H1 (cell line): ENCODE data around the gene HK2. TPM values are rescaled to one million over a fixed set of nuclear protein-coding genes. Genes with fewer than 3 reads are reported as not detected.

Experiments used
- CTCF ChIA-PET: fragments of 300-600 bp; sonication (Branson Sonifier 250); formaldehyde crosslinking; loops from one replicate; lab custom pipeline; 2021; ENCODE audit not compliant: partially characterized antibody; lab: Charles Lee
- POLR2A ChIA-PET: fragments of 300-600 bp; sonication (Branson Sonifier 250); formaldehyde crosslinking; loops from one replicate; lab custom pipeline; 2021; ENCODE audit warnings: inconsistent platforms; ENCODE audit not compliant: partially characterized antibody; lab: Charles Lee
- DNase-seq, 2 experiments: peaks; one replicate each; pipeline versions ENCODE4 v3.0.0 to v3.0.0-alpha.2; 2010 to 2022; ENCODE audit warnings: low spot score in 2 of 2, low read depth in 1 of 2, mixed read lengths in 1 of 2
- FAIRE-seq: peaks from 2 replicates; lab custom pipeline; 2011; peaks lifted over from hg19 to GRCh38; lab: Jason Lieb, UNC
- H2AFZ ChIP-seq: 2 replicates; pipeline ENCODE4 v1.8.1; 2012; ENCODE audit warnings: low read length, inconsistent platforms
- H2AK5ac ChIP-seq: 2 replicates; pipeline ENCODE4 v1.6.1; 2013; ENCODE audit warnings: low read depth, low read length
- H2BK120ac ChIP-seq: replicated peaks from 2 replicates; pipeline ENCODE3; 2013; ENCODE audit warnings: low read depth, low read length, inconsistent platforms
- H2BK12ac ChIP-seq: 2 replicates; pipeline ENCODE4 v1.6.1; 2013; ENCODE audit warnings: low read depth, low read length
- H2BK15ac ChIP-seq: 2 replicates; pipeline ENCODE4 v1.6.1; 2013; ENCODE audit warnings: low read length
- H2BK20ac ChIP-seq: 2 replicates; pipeline ENCODE4 v1.6.1; 2013; ENCODE audit warnings: low read length
- H2BK5ac ChIP-seq: 2 replicates; pipeline ENCODE4 v1.6.1; 2013; ENCODE audit warnings: low read depth, low read length
- H3K14ac ChIP-seq: 2 replicates; pipeline ENCODE4 v1.6.1; 2013; ENCODE audit warnings: inconsistent platforms; ENCODE audit not compliant: insufficient read length
- H3K18ac ChIP-seq: 2 replicates; pipeline ENCODE4 v1.6.1; 2013; ENCODE audit warnings: low read length; ENCODE audit errors: extremely low read depth
- H3K23ac ChIP-seq: 2 replicates; pipeline ENCODE4 v1.6.1; 2013; ENCODE audit warnings: inconsistent platforms; ENCODE audit not compliant: insufficient read length
- H3K23me2 ChIP-seq: 2 replicates; pipeline ENCODE4 v1.6.1; 2013; ENCODE audit warnings: low read depth, low read length
- H3K27ac ChIP-seq: 2 replicates; pipeline ENCODE4 v1.6.1; 2011; ENCODE audit warnings: low read depth, low read length, inconsistent platforms
- H3K27me3 ChIP-seq, 4 experiments: replicated peaks in 1 of 4; 1 replicate in 1 of 4; 2 replicates in 3 of 4; pipeline versions ENCODE4 v1.6.1 to v1.8.1; 2011 to 2013; ENCODE audit warnings: low read length in 3 of 4, mild to moderate bottlenecking in 3 of 4, inconsistent platforms in 2 of 4, mixed read lengths in 2 of 4, moderate library complexity in 1 of 4; ENCODE audit not compliant: control insufficient read depth in 3 of 4, insufficient read depth in 3 of 4; ENCODE audit errors: extremely low read depth in 1 of 4
- H3K36me3 ChIP-seq, 4 experiments: 2 replicates each; pipeline versions ENCODE4 v1.6.1 to v1.8.1; 2011 to 2013; ENCODE audit warnings: mild to moderate bottlenecking in 4 of 4, low read length in 3 of 4, moderate library complexity in 2 of 4, control low read depth in 1 of 4, inconsistent platforms in 1 of 4; ENCODE audit not compliant: insufficient read depth in 4 of 4, control insufficient read depth in 2 of 4
- H3K4ac ChIP-seq: replicated peaks from 2 replicates; pipeline ENCODE3; 2013; ENCODE audit warnings: low read length, low read depth, mixed read lengths, inconsistent platforms; ENCODE audit not compliant: insufficient read length
- H3K4me1 ChIP-seq, 4 experiments: replicated peaks in 1 of 4; 1 replicate in 1 of 4; 2 replicates in 3 of 4; pipeline versions ENCODE4 v1.6.1 to v1.8.1; 2011 to 2013; ENCODE audit warnings: low read length in 3 of 4, inconsistent platforms in 2 of 4, mixed read lengths in 1 of 4; ENCODE audit not compliant: insufficient read depth in 4 of 4, control insufficient read depth in 3 of 4
- H3K4me2 ChIP-seq, 2 experiments: 2 replicates each; pipeline versions ENCODE4 v1.6.1 to v1.8.1; 2011 to 2013; ENCODE audit warnings: low read depth in 2 of 2, low read length in 2 of 2, control low read depth in 1 of 2, inconsistent platforms in 1 of 2, mild to moderate bottlenecking in 1 of 2; ENCODE audit not compliant: insufficient read depth in 1 of 2
- H3K4me3 ChIP-seq, 4 experiments: fragments of 200-600, 300-600 bp in 1 of 4; sonication (generic), shearing (Covaris generic), sonication (Bioruptor Twin) in 1 of 4; 2 replicates each; pipeline versions ENCODE4 v1.5.1 to v1.8.1; 2011 to 2016; ENCODE audit warnings: low read length in 4 of 4, low read depth in 3 of 4, control low read depth in 2 of 4, inconsistent platforms in 2 of 4, mild to moderate bottlenecking in 2 of 4, mixed read lengths in 1 of 4, moderate library complexity in 1 of 4; ENCODE audit not compliant: insufficient read depth in 2 of 4; ENCODE audit errors: extremely low read depth in 1 of 4
- H3K56ac ChIP-seq: replicated peaks from 2 replicates; pipeline ENCODE3; 2013; ENCODE audit warnings: low read depth, mild to moderate bottlenecking, mixed read lengths, low read length, inconsistent platforms; ENCODE audit not compliant: insufficient read length
- H3K79me1 ChIP-seq: 2 replicates; pipeline ENCODE4 v1.6.1; 2013; ENCODE audit warnings: low read depth, low read length, control low read depth
- H3K79me2 ChIP-seq, 2 experiments: 2 replicates each; pipeline versions ENCODE4 v1.6.1 to v1.8.1; 2012 to 2013; ENCODE audit warnings: low read length in 2 of 2, mild to moderate bottlenecking in 2 of 2, inconsistent platforms in 1 of 2; ENCODE audit not compliant: insufficient read depth in 2 of 2, control insufficient read depth in 1 of 2
- H3K9ac ChIP-seq, 4 experiments: replicated peaks in 1 of 4; 1 replicate in 1 of 4; 2 replicates in 3 of 4; pipeline versions ENCODE4 v1.6.1 to v1.8.1; 2011 to 2013; ENCODE audit warnings: low read depth in 3 of 4, low read length in 3 of 4, control low read depth in 2 of 4, mild to moderate bottlenecking in 2 of 4, moderate library complexity in 2 of 4, inconsistent platforms in 1 of 4; ENCODE audit errors: extremely low read depth in 1 of 4
- H3K9me3 ChIP-seq, 2 experiments: 2 replicates each; pipeline versions ENCODE4 v1.6.1 to v1.8.1; 2012 to 2013; ENCODE audit warnings: mild to moderate bottlenecking in 2 of 2, moderate library complexity in 2 of 2, control low read depth in 1 of 2, inconsistent platforms in 1 of 2, low read depth in 1 of 2, low read length in 1 of 2, mixed read lengths in 1 of 2; ENCODE audit not compliant: insufficient read depth in 2 of 2
- H4K20me1 ChIP-seq, 2 experiments: replicated peaks in 1 of 2; 2 replicates each; pipeline versions ENCODE3 to v1.8.1; 2011 to 2013; ENCODE audit warnings: inconsistent platforms in 2 of 2, low read length in 2 of 2, mild to moderate bottlenecking in 1 of 2; ENCODE audit not compliant: insufficient read depth in 2 of 2, control insufficient read depth in 1 of 2
- H4K5ac ChIP-seq: 2 replicates; pipeline ENCODE4 v1.6.1; 2013; ENCODE audit warnings: low read length, low read depth, mixed read lengths, inconsistent platforms; ENCODE audit not compliant: insufficient read length
- H4K8ac ChIP-seq: 2 replicates; pipeline ENCODE4 v1.8.0; 2013; ENCODE audit warnings: mild to moderate bottlenecking, moderate library complexity, low read length, inconsistent platforms; ENCODE audit not compliant: insufficient read depth; ENCODE audit errors: extremely low read depth
- H4K91ac ChIP-seq: replicated peaks from 2 replicates; pipeline ENCODE3; 2013; ENCODE audit warnings: low read length, mixed read lengths, inconsistent platforms; ENCODE audit not compliant: insufficient read length
- ASH2L ChIP-seq: fragments of 200-600, 300-600 bp; sonication (generic); IDR thresholded peaks from one replicate; pipeline ENCODE4 v1.7.1; 2017; ENCODE audit warnings: low read length
- CHD2 ChIP-seq: IDR thresholded peaks from 2 replicates; pipeline ENCODE4 v1.6.1; 2012; ENCODE audit warnings: low read length, improper control_type of control experiment
- E2F6 ChIP-seq: IDR thresholded peaks from 2 replicates; pipeline ENCODE4 v1.6.1; 2012; ENCODE audit warnings: inconsistent platforms
- GABPA ChIP-seq: IDR thresholded peaks from 2 replicates; pipeline ENCODE4 v1.6.1; 2011; ENCODE audit warnings: mild to moderate bottlenecking, low read length, moderate library complexity, borderline replicate concordance; ENCODE audit not compliant: insufficient read depth
- HDAC6 ChIP-seq: IDR thresholded peaks from one replicate; pipeline ENCODE4 v1.7.1; 2012; ENCODE audit warnings: low read depth, mild to moderate bottlenecking, inconsistent platforms, low read length, moderate library complexity
- JUND ChIP-seq: IDR thresholded peaks from 2 replicates; pipeline ENCODE4 v1.6.1; 2011; ENCODE audit warnings: mild to moderate bottlenecking, improper control_type of control experiment, low read length
- KDM1A ChIP-seq: fragments of 200-600, 300-600 bp; sonication (generic); IDR thresholded peaks from 2 replicates; pipeline ENCODE4 v1.7.1; 2016; ENCODE audit warnings: mild to moderate bottlenecking, low read length, borderline replicate concordance
- MAX ChIP-seq: IDR thresholded peaks from 2 replicates; pipeline ENCODE4 v1.6.1; 2012; ENCODE audit warnings: inconsistent platforms
- POLR2A ChIP-seq, 2 experiments: IDR thresholded peaks; 1 replicate in 1 of 2; 2 replicates in 1 of 2; pipeline ENCODE4 v1.6.1; 2011; ENCODE audit warnings: low read depth in 2 of 2, low read length in 2 of 2, mild to moderate bottlenecking in 2 of 2; ENCODE audit errors: control extremely low read depth in 1 of 2
- POU5F1 ChIP-seq: IDR thresholded peaks from 2 replicates; pipeline ENCODE4 v1.6.1; 2011; ENCODE audit warnings: low read depth, mild to moderate bottlenecking, low read length, moderate library complexity
- SAP30 ChIP-seq: fragments of 300-600 bp; sonication (generic); IDR thresholded peaks from 2 replicates; pipeline ENCODE4 v1.7.1; 2012; ENCODE audit warnings: low read length, moderate library complexity, mild to moderate bottlenecking, inconsistent platforms; ENCODE audit not compliant: insufficient read depth, insufficient replicate concordance
- SIRT6 ChIP-seq: IDR thresholded peaks from one replicate; pipeline ENCODE4 v1.7.1; 2012; ENCODE audit warnings: low read length, inconsistent platforms
- SIX5 ChIP-seq: IDR thresholded peaks from 2 replicates; pipeline ENCODE4 v1.6.1; 2011; ENCODE audit warnings: mild to moderate bottlenecking, low read depth, low read length
- SP1 ChIP-seq: IDR thresholded peaks from 2 replicates; pipeline ENCODE4 v1.6.1; 2011; ENCODE audit warnings: low read depth, low read length
- ZNF274 ChIP-seq: IDR thresholded peaks from 2 replicates; pipeline ENCODE4 v1.7.0; 2012; ENCODE audit warnings: low read length, borderline replicate concordance; ENCODE audit errors: extremely low read depth
- WGBS, 2 experiments: shearing (Covaris generic) in 1 of 2; methylation state at CpG; one replicate each; pipeline versions ENCODE4 v1.1.6 to v1.1.7; 2013 to 2015; ENCODE audit warnings: low lambda C conversion rate in 2 of 2, mixed read lengths in 2 of 2, inconsistent platforms in 1 of 2, low coverage in 1 of 2, missing lambda C conversion rate in 1 of 2; ENCODE audit not compliant: insufficient replicate concordance in 2 of 2, insufficient coverage in 1 of 2, insufficient read length in 1 of 2; ENCODE audit errors: extremely low coverage in 1 of 2, missing lambda C conversion rate in 1 of 2; 5-methylcytosine and 5-hydroxymethylcytosine counted together
- polyA plus RNA-seq, 7 experiments: library from polyadenylated mRNA; depleted of rRNA in 3 of 7; stranded (reverse) in 5 of 7; unstranded in 2 of 7; fragments of >200 nt in 5 of 7; fragments of 200-250 nt in 2 of 7; gene quantifications; 1 replicate in 5 of 7; 2 replicates in 1 of 7; 4 replicates in 1 of 7; pipeline versions ENCODE4 v1.2.1 to v1.2.3, GENCODE V29; 2011 to 2013; ENCODE audit warnings: missing spikeins in 2 of 7, mixed read lengths in 2 of 7
- total RNA-seq: library from RNA; stranded (reverse); fragmentation: NEBNext Ultra II Directional; extraction: Animal tissue kit (Norgen Biotek cat#: 25700); gene quantifications from 2 replicates; pipeline ENCODE4 v1.2.1, GENCODE V29; 2021

Gene HK2
- total and polyA plus RNA-seq, 2 of the 8 experiments (the other 6 are each of a cell fraction or from before 2014, with no cell fraction given): 22.1 to 61.9 TPM

GRCh38 chr2:74815941-74816340, 18.0 kb upstream of the HK2 start:
- Histone ChIP-seq H2BK12ac (no peak overlapping the region), H3K9me3 (no peaks in the 10 kb centered on the region), H3K14ac (no peak overlapping the region), H3K4me3 (no peak overlapping the region), H2AK5ac (no peak overlapping the region), H3K27me3 (no peaks in the 10 kb centered on the region), H2BK20ac (no peak overlapping the region), H2BK15ac (no peak overlapping the region), H3K4me2 (no peak overlapping the region), H3K4me1 (no peaks in the 10 kb centered on the region), H3K4ac (no peak overlapping the region), H4K91ac (no peak overlapping the region), H4K8ac (no peak overlapping the region), H3K79me2 (no peaks in the 10 kb centered on the region), H3K79me1 (no peaks in the 10 kb centered on the region), H2BK120ac (no peak overlapping the region), H3K9ac (no peak overlapping the region), H4K5ac (no peak overlapping the region), H3K18ac (no peak overlapping the region), H3K56ac (no peak overlapping the region), H3K23me2 (no peaks in the 10 kb centered on the region; the same call in 1 of the 2 replicates), H3K23ac (no peak overlapping the region), H2AFZ (no peak overlapping the region), H2BK5ac (no peak overlapping the region), H3K27ac (no peak overlapping the region), H3K36me3 (no peaks in the 10 kb centered on the region), H4K20me1 (no peaks in the 10 kb centered on the region)
- WGBS, 2 experiments: 83% methylated on average over 1 of the region's 1 CpG; no CpG with 5 or more reads in 1 of the 2 experiments
- ChIA-PET CTCF (interaction anchor here (0.6 to 1.3 kb wide), 3 partner anchors 10 to 256 kb away, joined by 3 to 6 read pairs (median 4); no protein-coding TSS in a partner anchor), POLR2A (interaction anchor here (1.2 kb wide), 1 partner anchor 17 kb away, joined by 4 read pairs; no protein-coding TSS in a partner anchor)
- FAIRE-seq: no peak
- DNase-seq: no peak
- TF ChIP-seq SIRT6: no peak
- no peak for TF ChIP-seq CHD2
- no peak for TF ChIP-seq POU5F1
- no peak for TF ChIP-seq GABPA
- TF ChIP-seq KDM1A: no peak
- no peak for TF ChIP-seq HDAC6
- no peak for TF ChIP-seq JUND
- no peak for TF ChIP-seq ASH2L
- no peak for TF ChIP-seq POLR2A (IDR thresholded peaks at IDR 0.05; ENCODE audit: control extremely low read depth in 1 of 2, low read depth in 2 of 2, low read length in 2 of 2)
- no peak for TF ChIP-seq ZNF274
- no peak for TF ChIP-seq SP1
- TF ChIP-seq SAP30: no peak
- no peak for TF ChIP-seq E2F6
- no peak for TF ChIP-seq SIX5
- no peak for TF ChIP-seq MAX
